Activated CD4-positive, alpha-beta memory T cell treated with anti-CD3 and anti-CD28 coated beads, Interleukin-2, amount 10 ng/mL, durations not matched to agents 7 days and 5 days (primary cell): ENCODE data around the gene HLA-DPB1. TPM values are rescaled to one million over a fixed set of nuclear protein-coding genes. Genes with fewer than 3 reads are reported as not detected.
"Not testable (repeated sequence)": the region's sequence is repeated elsewhere in the genome, so short reads cannot be mapped to it uniquely, and the experiment has no call there.

ENCODE experiments used
- CTCF ChIA-PET: fragments of 350-600 bp; sonication (Branson Sonifier 250); formaldehyde crosslinking; loops from one replicate; lab custom pipeline; 2021; ENCODE audit warnings: antibody characterized with exemption, inconsistent platforms; lab: Charles Lee
- POLR2A ChIA-PET: fragments of 350-600 bp; sonication (Branson Sonifier 250); formaldehyde crosslinking; loops from one replicate; lab custom pipeline; 2021; ENCODE audit warnings: antibody characterized with exemption; lab: Charles Lee
- DNase-seq: peaks from one replicate; pipeline ENCODE4 v3.0.0-alpha.2; 2020
- H3K27ac Mint-ChIP-seq: one replicate; pipeline ENCODE4 v1.8.0; 2021; ENCODE audit warnings: mild to moderate bottlenecking, mixed read lengths
- H3K27me3 Mint-ChIP-seq: one replicate; pipeline ENCODE4 v1.8.0; 2021; ENCODE audit warnings: mixed read lengths
- H3K36me3 Mint-ChIP-seq: one replicate; pipeline ENCODE4 v1.8.0; 2021; ENCODE audit warnings: low read depth, mixed read lengths
- H3K4me1 Mint-ChIP-seq: one replicate; pipeline ENCODE4 v1.8.0; 2021; ENCODE audit warnings: mixed read lengths
- H3K4me3 Mint-ChIP-seq: one replicate; pipeline ENCODE4 v1.8.0; 2021; ENCODE audit warnings: mild to moderate bottlenecking, mixed read lengths
- H3K9me3 Mint-ChIP-seq: one replicate; pipeline ENCODE4 v1.8.0; 2021; ENCODE audit warnings: mixed read lengths
- total RNA-seq, 2 experiments: library from RNA; stranded (reverse); gene quantifications; one replicate each; pipeline ENCODE4 v1.2.3, GENCODE V29; 2021

HLA-DPB1 gene
- total RNA-seq, 2 experiments from 2014 or later: 89.8 to 95.6 TPM

DNA sequence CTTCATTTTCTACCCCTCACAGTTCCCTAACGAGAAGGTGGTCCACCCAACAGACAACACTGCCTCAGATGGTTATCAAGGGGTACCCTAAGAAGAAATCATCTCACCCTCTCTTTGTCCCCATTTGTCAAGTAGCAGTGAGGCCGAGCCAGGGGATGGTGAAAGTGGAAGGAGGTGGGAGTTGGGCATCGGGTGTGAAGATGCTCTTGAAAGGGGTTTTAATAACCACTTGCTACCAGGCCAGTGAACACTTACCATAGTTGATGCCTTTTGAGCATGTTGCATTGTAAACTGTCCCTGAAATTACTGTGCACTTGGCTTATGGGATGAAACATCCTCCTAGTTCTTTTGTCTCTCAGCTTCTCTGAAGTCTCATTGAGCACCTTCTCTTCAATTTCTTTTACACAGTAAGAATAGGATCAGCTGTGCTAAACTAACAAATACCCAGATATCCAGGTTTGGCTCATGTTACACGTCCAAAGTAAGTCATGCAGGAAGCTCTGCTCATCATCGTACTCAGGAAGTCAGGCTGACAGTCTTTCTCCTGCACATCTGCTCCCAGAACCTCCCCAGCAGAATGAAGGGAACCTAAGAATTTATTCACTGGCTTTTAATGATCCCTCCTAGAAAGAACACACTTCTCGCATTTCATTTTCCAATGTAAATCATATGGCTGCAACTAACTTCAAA, 13.3 kb downstream of the HLA-DPB1 start:
- H3K9me3 Mint-ChIP-seq: no peaks in the 10 kb centered on the region
- H3K27me3 Mint-ChIP-seq: peaks cover 10% of the 10 kb centered on the region
- CTCF ChIA-PET: interaction anchor here (2.0 to 2.1 kb wide), 2 partner anchors 74 to 159 kb away, joined by 5 to 11 read pairs; no protein-coding TSS in a partner anchor
- peaks cover 17% of the 10 kb centered on the region for H3K36me3 Mint-ChIP-seq
- no peaks in the 10 kb centered on the region for H3K4me1 Mint-ChIP-seq
- H3K27ac Mint-ChIP-seq: no peak overlapping the region
- POLR2A ChIA-PET: no interaction called here
- H3K4me3 Mint-ChIP-seq: no peak overlapping the region
- DNase-seq: no peak

DNA sequence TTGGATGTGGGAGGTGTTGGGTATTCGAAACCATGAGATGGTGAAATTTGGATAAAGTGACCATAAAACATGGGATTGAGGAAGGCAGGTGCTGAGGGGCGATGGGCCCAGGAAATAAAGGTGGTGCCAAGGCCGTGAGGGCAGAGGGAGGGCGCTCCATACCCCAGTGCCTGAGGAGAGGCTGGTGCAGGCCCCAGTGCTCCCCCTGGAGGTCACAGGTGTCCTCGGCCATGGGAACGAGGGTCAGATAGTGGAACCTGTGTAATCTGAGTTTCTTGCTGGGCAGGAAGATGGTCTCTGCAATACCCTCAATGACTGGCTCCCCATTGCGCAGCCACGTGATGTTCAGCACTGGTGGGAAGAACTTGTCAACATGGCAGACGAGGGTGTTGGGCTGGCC, 16.2 kb downstream of the HLA-DPB1 start:
- no peaks in the 10 kb centered on the region for H3K9me3 Mint-ChIP-seq
- no peak overlapping the region for H3K4me3 Mint-ChIP-seq
- peak; percentile 68 for DNase-seq
- H3K27me3 Mint-ChIP-seq: peaks cover 25% of the 10 kb centered on the region
- ChIA-PET POLR2A (no interaction called here), CTCF (no interaction called here)
- H3K27ac Mint-ChIP-seq: no peak overlapping the region
- no peaks in the 10 kb centered on the region for H3K4me1 Mint-ChIP-seq
- peaks cover 2% of the 10 kb centered on the region for H3K36me3 Mint-ChIP-seq

DNA sequence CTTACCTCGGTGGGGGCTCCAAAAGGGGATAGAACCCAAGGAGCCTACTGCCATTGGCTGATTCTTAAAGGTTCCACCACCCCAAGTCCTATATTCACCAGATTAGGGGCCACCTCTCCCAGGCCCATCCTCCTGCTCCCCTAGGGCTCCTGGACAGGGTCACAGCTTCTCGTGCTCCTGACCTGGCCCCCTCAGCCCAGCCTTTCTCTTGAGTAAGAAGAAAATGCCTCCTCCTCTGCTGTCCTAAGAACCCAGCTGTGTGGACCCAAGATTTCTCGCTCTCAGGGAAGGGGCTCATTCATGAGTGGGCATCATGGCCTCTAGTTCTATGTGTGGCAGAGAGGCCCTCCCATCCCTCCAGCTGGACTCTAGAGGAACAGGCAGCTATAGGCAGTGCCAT, 16.6 kb downstream of the HLA-DPB1 start:
- Mint-ChIP-seq H3K27ac (no peak overlapping the region), H3K36me3 (peaks cover 2% of the 10 kb centered on the region), H3K9me3 (no peaks in the 10 kb centered on the region), H3K27me3 (peaks cover 27% of the 10 kb centered on the region), H3K4me3 (no peak overlapping the region), H3K4me1 (no peaks in the 10 kb centered on the region)
- POLR2A ChIA-PET: no interaction called here
- CTCF ChIA-PET: interaction anchor here (0.8 kb wide), 1 partner anchor 17 kb away, joined by 4 read pairs; no protein-coding TSS in a partner anchor
- no peak for DNase-seq

DNA sequence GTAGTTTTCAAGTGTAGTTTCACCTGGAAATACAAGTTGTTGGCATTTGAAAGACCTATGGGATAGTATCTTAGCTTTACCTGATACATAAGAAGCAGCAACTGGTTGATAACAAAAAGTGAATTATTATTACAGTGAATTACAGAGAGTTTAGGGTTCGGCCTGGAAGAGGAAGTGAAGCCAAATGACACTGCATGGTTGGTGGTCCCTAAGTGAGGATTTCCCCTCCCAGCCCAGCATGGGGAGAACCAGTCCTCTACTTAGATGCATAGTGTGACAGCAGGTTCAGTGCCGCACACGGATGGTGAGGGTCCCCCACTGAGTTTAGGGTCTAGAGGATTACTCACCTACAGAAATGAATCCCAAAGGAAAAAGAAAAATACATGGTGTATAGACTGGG, 18.1 kb downstream of the HLA-DPB1 start:
- H3K36me3 Mint-ChIP-seq: no peaks in the 10 kb centered on the region
- peaks cover 5% of the 10 kb centered on the region for H3K9me3 Mint-ChIP-seq
- POLR2A ChIA-PET: no interaction called here
- no peak for DNase-seq
- H3K4me3 Mint-ChIP-seq: no peak overlapping the region
- no peak overlapping the region for H3K27ac Mint-ChIP-seq
- H3K27me3 Mint-ChIP-seq: peaks cover 38% of the 10 kb centered on the region
- CTCF ChIA-PET: no interaction called here
- H3K4me1 Mint-ChIP-seq: no peaks in the 10 kb centered on the region

DNA sequence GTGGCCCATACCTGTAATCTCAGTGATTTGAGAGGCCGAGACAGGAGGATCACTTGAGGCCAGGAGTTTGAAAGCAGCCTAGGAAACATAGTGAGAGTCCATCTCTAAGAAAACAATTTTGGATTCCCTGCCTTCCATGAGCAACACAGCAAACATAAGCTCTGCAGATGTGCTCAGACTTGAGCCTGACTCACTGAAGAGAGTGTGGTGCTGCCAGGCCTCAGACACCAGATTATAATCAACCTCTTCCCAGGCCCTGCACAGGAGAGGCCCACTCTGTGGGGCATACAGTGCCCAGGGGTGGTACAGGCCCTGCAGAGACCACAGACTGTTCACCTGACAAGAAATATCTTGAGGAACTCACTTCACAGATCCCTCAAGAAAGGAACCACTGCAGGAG, 19.9 kb downstream of the HLA-DPB1 start:
- peaks cover 7% of the 10 kb centered on the region for H3K36me3 Mint-ChIP-seq
- CTCF ChIA-PET: no interaction called here
- POLR2A ChIA-PET: no interaction called here
- no peaks in the 10 kb centered on the region for H3K4me1 Mint-ChIP-seq
- H3K9me3 Mint-ChIP-seq: peaks cover 20% of the 10 kb centered on the region
- H3K27me3 Mint-ChIP-seq: peaks cover 53% of the 10 kb centered on the region
- no peak overlapping the region for H3K27ac Mint-ChIP-seq
- no peak overlapping the region for H3K4me3 Mint-ChIP-seq
- no peak for DNase-seq

DNA sequence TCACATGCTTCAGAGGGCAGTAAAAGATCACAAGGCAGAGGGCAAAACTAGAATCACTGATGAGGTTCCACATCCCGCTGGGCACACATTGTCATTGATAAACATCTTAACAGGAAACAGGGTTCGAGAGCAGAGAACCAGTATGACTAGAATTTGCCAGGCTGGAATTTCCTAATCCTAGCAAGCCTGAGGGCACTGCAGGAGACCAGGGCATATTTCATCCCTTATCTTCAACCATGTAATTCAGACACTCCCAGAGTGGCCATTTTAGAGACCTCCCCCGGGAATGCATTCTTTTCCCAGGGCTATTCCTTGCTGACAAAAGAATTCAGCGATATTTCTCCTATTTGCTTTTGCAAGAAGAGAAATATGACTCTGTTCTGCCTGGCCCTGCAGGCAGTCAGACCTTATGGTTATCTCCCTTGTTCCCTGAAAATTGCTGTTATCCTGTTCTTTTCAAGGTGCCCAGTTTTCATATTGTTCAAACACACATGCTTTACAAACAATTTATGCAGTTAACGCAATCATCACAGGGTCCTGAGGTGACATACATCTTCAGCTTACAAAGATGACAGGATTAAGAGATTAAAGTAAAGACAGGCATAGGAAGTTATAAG, 25.4 kb downstream of the HLA-DPB1 start:
- Mint-ChIP-seq H3K36me3 (peaks cover 14% of the 10 kb centered on the region), H3K27me3 (peaks cover 80% of the 10 kb centered on the region), H3K9me3 (peaks cover 36% of the 10 kb centered on the region)
- H3K27ac Mint-ChIP-seq, DNase-seq, CTCF ChIA-PET, H3K4me1 Mint-ChIP-seq, H3K4me3 Mint-ChIP-seq, POLR2A ChIA-PET: not testable (repeated sequence)

DNA sequence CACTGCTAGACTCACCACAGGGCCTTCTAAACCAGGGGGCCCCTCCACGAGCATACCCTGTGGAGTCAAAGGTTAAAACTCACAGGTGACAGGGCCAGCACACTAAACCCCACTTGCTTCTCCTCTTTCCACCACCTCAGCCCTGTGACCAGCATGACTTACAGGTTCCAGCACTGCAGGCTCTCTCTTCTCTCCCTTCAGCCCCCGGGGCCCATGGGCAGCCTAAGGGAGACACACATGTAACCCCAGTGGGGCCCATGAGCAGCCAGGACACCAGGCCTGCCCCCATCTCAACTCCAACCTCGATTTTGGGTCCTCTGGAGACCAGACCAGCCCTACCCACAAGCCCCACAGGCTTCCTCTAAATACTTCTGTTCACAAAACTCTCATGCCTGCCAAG, 28.0 kb downstream of the HLA-DPB1 start:
- Mint-ChIP-seq H3K36me3 (peaks cover 14% of the 10 kb centered on the region), H3K27me3 (peaks cover 82% of the 10 kb centered on the region), H3K4me3 (no peak overlapping the region), H3K27ac (no peak overlapping the region), H3K9me3 (peaks cover 31% of the 10 kb centered on the region), H3K4me1 (no peaks in the 10 kb centered on the region)
- POLR2A ChIA-PET: no interaction called here
- DNase-seq: no peak
- CTCF ChIA-PET: no interaction called here

DNA sequence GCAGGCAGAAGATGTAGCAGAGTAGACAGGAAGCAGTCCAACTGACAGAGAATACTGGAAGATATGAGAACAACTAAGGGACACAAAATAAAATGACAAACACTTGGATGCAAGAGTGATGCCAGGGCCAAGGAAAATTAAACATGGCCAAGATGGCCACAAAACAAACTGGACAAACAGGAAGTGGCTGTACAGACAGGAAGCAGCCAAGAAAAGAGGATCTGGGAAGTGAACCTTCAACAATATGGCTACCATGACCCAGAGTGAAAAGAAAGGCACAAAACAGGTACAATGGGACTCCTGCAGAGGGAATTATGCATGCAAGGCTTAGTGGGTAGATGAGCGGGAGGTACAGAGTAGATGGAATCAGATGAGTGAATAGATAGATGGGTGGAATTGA, 29.1 kb downstream of the HLA-DPB1 start:
- H3K27ac Mint-ChIP-seq: no peak overlapping the region
- H3K4me1 Mint-ChIP-seq: no peaks in the 10 kb centered on the region
- ChIA-PET POLR2A (no interaction called here), CTCF (no interaction called here)
- no peak overlapping the region for H3K4me3 Mint-ChIP-seq
- peaks cover 22% of the 10 kb centered on the region for H3K9me3 Mint-ChIP-seq
- H3K27me3 Mint-ChIP-seq: peaks cover 80% of the 10 kb centered on the region
- no peak for DNase-seq
- peaks cover 11% of the 10 kb centered on the region for H3K36me3 Mint-ChIP-seq

DNA sequence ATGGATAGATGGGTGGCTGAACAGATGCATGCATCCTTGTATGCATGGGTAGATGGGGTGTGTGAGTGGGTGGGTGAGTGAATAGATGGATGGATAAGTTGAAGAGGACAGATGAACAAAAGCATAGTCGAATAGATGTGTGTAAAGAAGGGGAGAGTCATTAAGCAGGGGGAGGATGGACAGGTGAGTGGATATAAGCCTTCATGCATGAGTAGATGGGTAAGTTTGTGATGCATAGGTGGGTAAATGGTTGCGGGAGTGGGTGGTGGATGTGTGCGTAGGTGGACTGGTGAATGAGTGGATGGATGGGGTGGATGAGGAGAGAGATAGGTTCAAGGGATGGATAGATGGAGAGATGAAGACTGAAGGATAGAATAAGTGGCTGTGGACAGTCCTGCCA, 29.6 kb downstream of the HLA-DPB1 start:
- Mint-ChIP-seq H3K4me3 (no peak overlapping the region), H3K36me3 (peaks cover 10% of the 10 kb centered on the region), H3K27me3 (peaks cover 80% of the 10 kb centered on the region), H3K27ac (no peak overlapping the region), H3K9me3 (peaks cover 19% of the 10 kb centered on the region), H3K4me1 (no peaks in the 10 kb centered on the region)
- ChIA-PET CTCF (no interaction called here), POLR2A (no interaction called here)
- no peak for DNase-seq

DNA sequence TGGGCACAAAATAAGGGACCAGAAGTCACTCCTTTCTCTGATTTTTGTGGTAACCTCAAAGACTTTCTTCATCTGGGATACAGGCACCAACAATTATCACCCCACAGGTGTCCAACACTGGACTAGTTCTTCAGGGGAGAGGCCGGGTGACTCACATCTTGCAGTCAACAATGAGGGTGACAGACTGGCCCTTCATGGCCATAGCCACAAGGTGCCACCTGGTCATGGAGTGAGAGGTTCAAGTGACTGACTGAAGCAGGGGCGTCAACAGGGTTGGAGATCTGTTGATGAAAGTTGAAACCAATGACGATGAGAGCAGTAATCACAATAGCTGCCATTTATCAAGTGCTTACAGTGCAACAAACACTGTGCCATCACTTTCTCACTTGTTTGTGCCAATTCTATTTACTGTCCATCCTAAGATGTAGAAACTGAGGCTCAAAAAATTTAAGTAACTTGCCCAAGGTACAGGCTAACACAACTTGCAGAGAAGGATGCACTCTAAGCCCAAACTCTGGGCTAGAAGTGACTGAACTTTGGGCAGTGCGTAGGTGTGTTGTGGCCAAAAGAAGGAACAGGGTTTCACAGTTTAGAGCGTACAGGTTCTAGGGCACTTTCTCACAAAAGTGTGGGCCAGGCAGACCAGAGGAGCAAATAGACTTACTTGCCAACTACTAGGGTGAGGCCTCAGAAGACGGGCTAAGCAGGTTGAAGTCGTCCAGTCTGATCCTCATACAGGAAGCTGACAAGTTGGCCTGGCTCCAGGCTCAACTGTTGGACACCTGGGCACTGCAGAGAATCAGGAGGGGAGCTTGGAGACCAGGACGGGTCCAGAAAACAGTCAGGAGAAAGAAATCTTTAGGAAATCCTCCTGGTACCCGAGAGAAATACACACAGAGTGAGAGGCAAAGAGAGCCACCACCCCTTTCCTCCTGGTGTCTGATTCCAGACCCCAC, 30.4 kb downstream of the HLA-DPB1 start:
- POLR2A ChIA-PET: no interaction called here
- CTCF ChIA-PET: no interaction called here
- peaks cover 4% of the 10 kb centered on the region for H3K36me3 Mint-ChIP-seq
- H3K27ac Mint-ChIP-seq: no peak overlapping the region
- DNase-seq: no peak
- peaks cover 11% of the 10 kb centered on the region for H3K9me3 Mint-ChIP-seq
- peaks cover 82% of the 10 kb centered on the region for H3K27me3 Mint-ChIP-seq
- no peaks in the 10 kb centered on the region for H3K4me1 Mint-ChIP-seq
- no peak overlapping the region for H3K4me3 Mint-ChIP-seq

DNA sequence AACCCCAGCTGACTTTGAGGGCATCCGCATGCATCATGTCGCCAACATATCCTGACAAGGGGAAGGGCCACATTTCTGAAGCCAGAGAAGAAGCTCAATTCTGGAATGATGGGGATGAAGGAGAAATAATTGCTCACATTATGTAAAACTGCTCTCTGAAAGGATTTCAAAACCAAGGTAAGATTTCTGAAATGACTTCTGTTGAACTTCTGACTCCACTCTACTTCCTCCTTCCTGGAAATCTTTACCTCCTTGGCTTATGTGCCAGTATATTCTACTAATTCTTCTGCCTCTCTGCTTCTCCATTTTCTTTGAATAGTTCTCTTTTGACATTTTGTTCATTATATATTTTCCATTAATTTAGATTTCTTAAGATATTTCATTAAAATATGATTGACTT, 31.9 kb downstream of the HLA-DPB1 start:
- H3K27me3 Mint-ChIP-seq: peaks cover 80% of the 10 kb centered on the region
- H3K4me1 Mint-ChIP-seq: no peaks in the 10 kb centered on the region
- POLR2A ChIA-PET: no interaction called here
- no peaks in the 10 kb centered on the region for H3K9me3 Mint-ChIP-seq
- H3K36me3 Mint-ChIP-seq: no peaks in the 10 kb centered on the region
- no peak for DNase-seq
- H3K27ac Mint-ChIP-seq: no peak overlapping the region
- CTCF ChIA-PET: no interaction called here
- no peak overlapping the region for H3K4me3 Mint-ChIP-seq

DNA sequence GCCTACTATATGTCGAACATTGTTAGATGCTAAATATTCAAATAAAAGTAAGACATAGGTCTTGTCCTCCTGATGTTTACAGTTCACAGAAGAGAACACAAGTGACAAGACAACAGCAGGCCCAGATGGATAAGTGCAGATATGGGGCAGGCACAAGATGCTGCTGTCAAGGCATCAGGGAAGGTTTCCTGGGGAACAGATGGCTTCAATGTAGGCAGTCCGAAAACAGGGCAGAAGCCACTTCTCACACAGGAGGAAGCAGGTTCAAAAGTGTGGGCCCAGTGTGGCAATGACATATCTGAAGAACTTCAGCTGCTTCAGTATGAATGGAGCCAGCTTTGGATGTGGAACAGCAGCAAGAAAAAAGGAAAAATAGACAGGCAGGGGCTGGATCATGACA, 32.5 kb downstream of the HLA-DPB1 start:
- no peaks in the 10 kb centered on the region for H3K36me3 Mint-ChIP-seq
- no peak for DNase-seq
- H3K9me3 Mint-ChIP-seq: no peaks in the 10 kb centered on the region
- no peak overlapping the region for H3K4me3 Mint-ChIP-seq
- CTCF ChIA-PET: no interaction called here
- no peaks in the 10 kb centered on the region for H3K4me1 Mint-ChIP-seq
- no peak overlapping the region for H3K27ac Mint-ChIP-seq
- POLR2A ChIA-PET: no interaction called here
- peaks cover 82% of the 10 kb centered on the region for H3K27me3 Mint-ChIP-seq

DNA sequence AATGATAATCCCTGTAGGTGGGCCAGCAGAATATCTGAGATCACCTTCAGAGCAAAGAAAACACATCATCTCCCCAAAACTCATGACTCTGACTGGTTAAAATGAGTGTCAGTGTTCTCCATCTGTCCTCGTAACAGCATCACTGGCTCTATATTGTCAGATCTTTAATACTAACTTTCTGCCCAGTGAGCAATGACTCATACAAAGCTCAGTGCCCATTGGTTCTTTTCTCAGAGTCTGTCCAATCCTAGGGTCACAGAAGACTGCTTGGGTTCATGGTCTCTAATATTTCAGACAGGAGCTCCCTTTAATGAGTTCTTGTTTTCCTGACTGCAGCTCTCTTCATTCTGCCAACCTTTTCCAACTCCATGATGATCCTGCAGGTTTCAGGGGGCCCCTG, 36.4 kb downstream of the HLA-DPB1 start:
- peak; percentile 29 for DNase-seq
- H3K4me3 Mint-ChIP-seq: no peak overlapping the region
- ChIA-PET CTCF (interaction anchor here (0.6 to 1.4 kb wide), 3 partner anchors 14 to 43 kb away, joined by 3 to 5 read pairs (median 3); no protein-coding TSS in a partner anchor), POLR2A (no interaction called here)
- no peak overlapping the region for H3K27ac Mint-ChIP-seq
- H3K27me3 Mint-ChIP-seq: peaks cover 86% of the 10 kb centered on the region
- no peaks in the 10 kb centered on the region for H3K9me3 Mint-ChIP-seq
- H3K4me1 Mint-ChIP-seq: peaks cover 4% of the 10 kb centered on the region
- H3K36me3 Mint-ChIP-seq: no peaks in the 10 kb centered on the region
